ENCODE data around the gene GSG1. TPM values are rescaled to one million over a fixed set of nuclear protein-coding genes. Genes with fewer than 3 reads are reported as not detected.
"Not testable (repeated sequence)": the region's sequence is repeated elsewhere in the genome, so short reads cannot be mapped to it uniquely, and the experiment has no call there.

Gene GSG1
- total RNA-seq, 2 donors from 2014 or later: 0.31 TPM; not detected in 1

DNA sequence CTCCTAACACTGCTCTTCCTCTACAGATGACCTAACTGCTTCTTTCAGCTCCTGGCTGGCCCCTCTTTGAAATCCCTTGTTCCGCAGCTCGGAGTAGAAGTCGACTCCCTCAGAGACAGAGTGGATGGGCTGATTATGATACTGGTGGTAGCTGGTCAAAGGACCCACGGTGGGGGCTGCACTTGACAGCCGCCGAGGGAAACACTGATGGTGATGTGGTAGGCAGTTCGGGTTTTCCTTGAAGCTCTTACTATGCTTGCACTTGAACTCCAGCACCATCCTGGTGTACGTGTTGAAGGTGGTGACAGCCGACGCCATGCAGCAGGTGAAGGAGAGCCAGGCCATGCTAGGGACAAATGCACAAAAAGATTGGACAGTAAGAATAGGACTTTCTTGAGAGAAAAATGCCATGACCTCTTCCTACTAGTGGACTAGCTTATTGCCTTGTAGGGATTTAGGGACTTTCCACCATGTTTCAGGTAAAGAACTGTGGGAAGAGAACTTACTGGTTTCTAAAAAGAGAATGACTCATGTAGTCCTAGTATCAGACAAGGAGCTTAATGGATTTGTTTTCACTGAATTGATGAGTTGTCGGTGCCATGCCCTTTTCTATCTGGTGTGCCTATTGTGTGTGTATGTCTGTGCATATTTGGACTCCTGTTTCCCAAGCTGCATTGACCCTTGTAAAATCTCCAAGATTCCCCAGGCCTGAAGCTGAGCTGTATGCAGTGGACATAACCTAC, 18.4 kb downstream of the GSG1 start:
- peaks cover 2% of the 10 kb centered on the region for H3K27me3 Mint-ChIP-seq (ENCODE audit: insufficient read depth)
- Histone ChIP-seq H3K9ac (ENCODE audit: extremely low read depth, low read length, poor library complexity, severe bottlenecking) (no peak overlapping the region), H3K9me3 (ENCODE audit: control insufficient read depth, low read length) (no peaks in the 10 kb centered on the region), H3K36me3 (ENCODE audit: control insufficient read depth, insufficient read depth, low read length) (no peaks in the 10 kb centered on the region), H3K27ac (ENCODE audit: low read depth, low read length) (no peak overlapping the region), H3K4me3 (ENCODE audit: low read length) (no peak overlapping the region), H3K4me1 (ENCODE audit: control insufficient read depth, insufficient read depth, low read length) (no peaks in the 10 kb centered on the region), H3K27me3 (ENCODE audit: control insufficient read depth, insufficient read depth, low read length, poor library complexity, severe bottlenecking) (no peaks in the 10 kb centered on the region)
- no peak overlapping the region for H3K4me3 Mint-ChIP-seq
- TF ChIP-seq, protein P1, sequence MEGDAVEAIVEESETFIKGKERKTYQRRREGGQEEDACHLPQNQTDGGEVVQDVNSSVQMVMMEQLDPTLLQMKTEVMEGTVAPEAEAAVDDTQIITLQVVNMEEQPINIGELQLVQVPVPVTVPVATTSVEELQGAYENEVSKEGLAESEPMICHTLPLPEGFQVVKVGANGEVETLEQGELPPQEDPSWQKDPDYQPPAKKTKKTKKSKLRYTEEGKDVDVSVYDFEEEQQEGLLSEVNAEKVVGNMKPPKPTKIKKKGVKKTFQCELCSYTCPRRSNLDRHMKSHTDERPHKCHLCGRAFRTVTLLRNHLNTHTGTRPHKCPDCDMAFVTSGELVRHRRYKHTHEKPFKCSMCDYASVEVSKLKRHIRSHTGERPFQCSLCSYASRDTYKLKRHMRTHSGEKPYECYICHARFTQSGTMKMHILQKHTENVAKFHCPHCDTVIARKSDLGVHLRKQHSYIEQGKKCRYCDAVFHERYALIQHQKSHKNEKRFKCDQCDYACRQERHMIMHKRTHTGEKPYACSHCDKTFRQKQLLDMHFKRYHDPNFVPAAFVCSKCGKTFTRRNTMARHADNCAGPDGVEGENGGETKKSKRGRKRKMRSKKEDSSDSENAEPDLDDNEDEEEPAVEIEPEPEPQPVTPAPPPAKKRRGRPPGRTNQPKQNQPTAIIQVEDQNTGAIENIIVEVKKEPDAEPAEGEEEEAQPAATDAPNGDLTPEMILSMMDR (conservative IDR thresholded peaks at IDR 0.05): no peak
- H3K4me1 Mint-ChIP-seq: peaks cover 26% of the 10 kb centered on the region
- no peaks in the 10 kb centered on the region for H3K9me3 Mint-ChIP-seq
- 90 to 91% methylated on average over 2 to 11 of the region's 11 CpGs for WGBS, 2 experiments (ENCODE audit: insufficient coverage in 1 of 2, insufficient read length in 1 of 2)
- H3K27ac Mint-ChIP-seq: no peak overlapping the region
- H3K36me3 Mint-ChIP-seq (ENCODE audit: low read depth): peaks cover 29% of the 10 kb centered on the region
- no peak for DNase-seq

DNA sequence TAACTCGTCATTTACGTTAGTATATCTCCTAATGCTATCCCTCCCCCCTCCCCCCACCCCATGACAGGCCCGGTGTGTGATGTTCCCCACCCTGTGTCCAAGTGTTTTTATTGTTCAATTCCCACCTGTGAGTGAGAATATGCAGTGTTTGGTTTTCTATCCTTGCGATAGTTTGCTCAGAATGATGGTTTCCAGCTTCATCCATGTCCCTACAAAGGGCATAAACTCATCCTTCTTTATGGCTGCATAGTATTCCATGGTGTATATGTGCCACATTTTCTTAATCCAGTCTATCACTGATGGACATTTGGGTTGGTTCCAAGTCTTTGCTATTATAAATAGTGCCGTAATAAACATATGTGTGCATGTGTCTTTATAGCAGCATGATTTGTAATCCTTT, 19.8 kb downstream of the GSG1 start:
- not testable (repeated sequence) for H3K4me3 ChIP-seq (ENCODE audit: low read length); H3K9ac ChIP-seq (ENCODE audit: extremely low read depth, low read length, poor library complexity, severe bottlenecking); H3K4me1 ChIP-seq (ENCODE audit: control insufficient read depth, insufficient read depth, low read length); H3K36me3 ChIP-seq (ENCODE audit: control insufficient read depth, insufficient read depth, low read length); H3K9me3 Mint-ChIP-seq; H3K27ac ChIP-seq (ENCODE audit: low read depth, low read length); H3K4me3 Mint-ChIP-seq; H3K27me3 Mint-ChIP-seq (ENCODE audit: insufficient read depth); H3K27me3 ChIP-seq (ENCODE audit: control insufficient read depth, insufficient read depth, low read length, poor library complexity, severe bottlenecking); DNase-seq; H3K9me3 ChIP-seq (ENCODE audit: control insufficient read depth, low read length); H3K27ac Mint-ChIP-seq
- Mint-ChIP-seq H3K36me3 (ENCODE audit: low read depth) (peaks cover 40% of the 10 kb centered on the region), H3K4me1 (peaks cover 27% of the 10 kb centered on the region)
- 75 to 92% methylated on average over 1 to 3 of the region's 5 CpGs for WGBS, 2 experiments (ENCODE audit: insufficient coverage in 1 of 2, insufficient read length in 1 of 2)

DNA sequence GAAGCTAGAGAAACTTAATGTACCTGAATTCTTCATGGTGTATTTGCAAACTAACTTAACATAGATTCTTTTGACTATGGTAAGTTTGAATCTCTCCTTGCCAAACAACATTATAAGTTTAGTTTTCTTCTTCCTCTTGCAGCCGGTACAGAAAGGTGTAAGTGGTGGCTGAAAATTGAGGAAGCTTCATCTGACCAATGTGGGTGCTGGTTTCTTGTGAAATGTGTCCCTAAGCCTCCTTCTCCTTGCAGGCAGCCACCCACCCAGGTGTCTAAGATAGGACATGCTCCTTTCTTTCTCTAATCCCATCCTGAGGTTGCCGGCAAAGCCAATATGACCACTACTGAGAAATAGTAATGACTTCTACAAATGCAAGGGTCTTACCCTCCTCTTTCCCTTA, 20.6 kb downstream of the GSG1 start:
- H3K4me1 ChIP-seq (ENCODE audit: control insufficient read depth, insufficient read depth, low read length): no peaks in the 10 kb centered on the region
- no peak overlapping the region for H3K27ac Mint-ChIP-seq
- no peak overlapping the region for H3K4me3 Mint-ChIP-seq
- no peak overlapping the region for H3K9ac ChIP-seq (ENCODE audit: extremely low read depth, low read length, poor library complexity, severe bottlenecking)
- TF ChIP-seq, protein P1 (conservative IDR thresholded peaks at IDR 0.05): no peak
- H3K9me3 Mint-ChIP-seq: peaks cover 11% of the 10 kb centered on the region
- H3K27ac ChIP-seq (ENCODE audit: low read depth, low read length): no peak overlapping the region
- H3K36me3 Mint-ChIP-seq (ENCODE audit: low read depth): peaks cover 45% of the 10 kb centered on the region
- 100% methylated on average over 1 to 2 of the region's 2 CpGs for WGBS, 2 experiments (ENCODE audit: insufficient coverage in 1 of 2, insufficient read length in 1 of 2)
- H3K27me3 Mint-ChIP-seq (ENCODE audit: insufficient read depth): peaks cover 2% of the 10 kb centered on the region
- no peak for DNase-seq
- no peaks in the 10 kb centered on the region for H3K27me3 ChIP-seq (ENCODE audit: control insufficient read depth, insufficient read depth, low read length, poor library complexity, severe bottlenecking)
- H3K4me3 ChIP-seq (ENCODE audit: low read length): no peak overlapping the region
- H3K36me3 ChIP-seq (ENCODE audit: control insufficient read depth, insufficient read depth, low read length): peaks cover 4% of the 10 kb centered on the region
- H3K4me1 Mint-ChIP-seq: peaks cover 22% of the 10 kb centered on the region
- H3K9me3 ChIP-seq (ENCODE audit: control insufficient read depth, low read length): no peaks in the 10 kb centered on the region

Measured in endodermal cell (in vitro differentiated cells).